Upper lobe of left lung (tissue), 4 donors: ENCODE data around the gene ZNF488.

Source experiments
- EP300 ChIP-seq, 4 donors: sonication (generic); formaldehyde crosslinking; IDR thresholded peaks; one replicate each; pipeline ENCODE4 v1.5.1; 2017; ENCODE audit warnings: antibody characterized with exemption in 4 of 4, control low read depth in 2 of 4
- POLR2A ChIP-seq, 4 donors: fragments of 450-650 bp; IDR thresholded peaks; one replicate each; pipeline ENCODE4 v1.5.1; 2016 to 2017; ENCODE audit warnings: antibody characterized with exemption in 4 of 4, mild to moderate bottlenecking in 2 of 4

GRCh38 chr10:47421057-47421952 lies 37.2 kb upstream of the ZNF488 start:
- TF ChIP-seq EP300 (IDR thresholded peaks at IDR 0.05) = no peak
- no peak for TF ChIP-seq POLR2A (IDR thresholded peaks at IDR 0.05)
